ENCODE data around the gene FHOD1. TPM values are rescaled to one million over a fixed set of nuclear protein-coding genes. Genes with fewer than 3 reads are reported as not detected.

FHOD1 gene
- polyA plus RNA-seq, 2 of the 4 experiments (the other 2 are of a cell fraction): 16.1 to 33.6 TPM

GRCh38 chr16:67279296-67280089, 32.2 kb upstream of the FHOD1 start, which contains the start of gene PLEKHG4 (continued):
- TF ChIP-seq REST (IDR thresholded peaks at IDR 0.05): no peak
- peak; percentile 95 for TF ChIP-seq ATOH8 (CRISPR knock-in tag; IDR thresholded peaks at IDR 0.05; ENCODE audit: low read depth)
- peak; percentile 78 for TF ChIP-seq CTCF (IDR thresholded peaks at IDR 0.05)
- TF ChIP-seq HOXA7 (CRISPR knock-in tag; IDR thresholded peaks at IDR 0.05): no peak
- TF ChIP-seq SREBF2 (IDR thresholded peaks at IDR 0.05): no peak
- no peak for TF ChIP-seq NPAS2 (CRISPR knock-in tag; IDR thresholded peaks at IDR 0.05; ENCODE audit: borderline replicate concordance)
- TF ChIP-seq EHMT2 (IDR thresholded peaks at IDR 0.05; ENCODE audit: low read depth): no peak
- 0 out of 3 replicates have a peak, but pooled peaks have one; percentile 43 for TF ChIP-seq BCL3 (IDR thresholded peaks at IDR 0.05)

- peak; percentile 56 to 89 for DNase-seq (ENCODE audit: low read depth in 1 of 2, low spot score in 1 of 2)
- FAIRE-seq: no peak
- 0% methylated on average over 2 of the region's 42 CpGs for WGBS (ENCODE audit: missing lambda C conversion rate)
- peaks cover 35% of the 10 kb centered on the region for H3K4me1 ChIP-seq
- peak overlapping the region; percentile 96 to 98 for H3K27ac ChIP-seq
- ChIA-PET CTCF (interaction anchor here (0.6 to 3.6 kb wide), 28 partner anchors 9 to 149 kb away, joined by 3 to 26 read pairs (median 4); partner anchors contain the start of genes FHOD1, KCTD19, LRRC36 and SLC9A5), POLR2A (interaction anchor here (0.9 to 2.0 kb wide), 2 partner anchors 18 to 31 kb away, joined by 3 to 13 read pairs; no protein-coding TSS in a partner anchor)
- no peaks in the 10 kb centered on the region for H3K9me3 ChIP-seq
- H3K4me2 ChIP-seq: peak overlapping the region; percentile 100
- TF ChIP-seq MAX (IDR thresholded peaks at IDR 0.05): peak; percentile 86
- TF ChIP-seq EP300 (IDR thresholded peaks at IDR 0.05): no peak
- no peak for TF ChIP-seq CHD2 (IDR thresholded peaks at IDR 0.05; ENCODE audit: low read length, partially characterized antibody)
- TF ChIP-seq MYC (IDR thresholded peaks at IDR 0.05; ENCODE audit: borderline replicate concordance, low read length): 0 out of 2 replicates have a peak, but pooled peaks have one; percentile 16
- peak; percentile 42 for TF ChIP-seq USF2 (IDR thresholded peaks at IDR 0.05)
- peak; percentile 9; the same call in 1 of the 3 replicates for TF ChIP-seq SMC3 (IDR thresholded peaks at IDR 0.05)
- no peak for TF ChIP-seq ATOH8 (CRISPR knock-in tag; IDR thresholded peaks at IDR 0.05; ENCODE audit: low read depth)
- TF ChIP-seq BHLHE40 (IDR thresholded peaks at IDR 0.05; ENCODE audit: low read depth, low read length): no peak
- H3K4me3 ChIP-seq: peak overlapping the region; percentile 80
- peak; percentile 66 to 67 for ATAC-seq
Observed at GRCh38 chr16:67278773-67279295, 31.6 kb upstream of the FHOD1 start.
